Heart left ventricle (tissue), 13 donors: Measurements from ENCODE around the gene LIG3.

Experiments
- CTCF ChIP-seq, 12 donors: fragments of 200-600 bp; sonication (generic) in 4 of 12; IDR thresholded peaks; one replicate each; pipeline versions ENCODE4 v1.5.0 to v1.8.0; 2018 to 2022; ENCODE audit warnings: antibody characterized with exemption in 12 of 12, mild to moderate bottlenecking in 5 of 12
- POLR2A ChIP-seq, 2 donors: fragments of 450-650 bp; IDR thresholded peaks; one replicate each; pipeline ENCODE4 v1.6.1; 2017; ENCODE audit warnings: antibody characterized with exemption in 2 of 2, mild to moderate bottlenecking in 2 of 2, moderate library complexity in 2 of 2
- donor health status: ischemic (EF 13 %, LVEDD 7.1; RV severe dilation, severe dysfunction).
- donor health status: DM: no; HTN: yes; CAD: no.
- donor health status: DM: no; HTN: no; CAD: no.
- donor health status: ischemic (EF 25% LVEDD 6.9; RV normal size, moderate dysfunction).
- donor health status: ischemic (EF 25% LVEDD 5.7; RV mildly dilated, moderate dysfunction).
- donor health status: ischemic (EF 35%, LVEDD 5.7; RV mildly dilated, moderate dysfunction).
- donor health status: nonischemic (EF 11% LVEDD 7.7; RV severe dilation, severe dysfunction).
- donor health status: DM: yes; HTN: yes; CAD: no.
- donor health status: PGD.
- donor health status: ischemic (EF 29% LVEDD 5.4; RV normal size, mild dysfunction).
- donor health status: nonischemic (EF 23%, LVEDD 6.1; RV moderate dilation, normal function).

GRCh38 chr17:35016369-35016768 lies 36.1 kb downstream of the LIG3 start:
- TF ChIP-seq CTCF (IDR thresholded peaks at IDR 0.05): no peak
- no peak for TF ChIP-seq POLR2A (IDR thresholded peaks at IDR 0.05)
